PC-3 (cell line): ENCODE results near the gene ZC3H4. TPM values are rescaled to one million over a fixed set of nuclear protein-coding genes. Genes with fewer than 3 reads are reported as not detected.
A peak's percentile ranks its signal among the peaks of the same experiment; 100 is the strongest.

Experiments used
- ATAC-seq: fragments of 200-7000 bp; cut with Tn5 transposase; 2 replicates; pipeline ENCODE4 v1.9.1; 2020; ENCODE audit warnings: mild to moderate bottlenecking, moderate library complexity
- BruUV-seq: library from RNA; stranded (reverse); fragments of 400-500 nt; replicated peaks from 2 replicates; lab custom pipeline; 2021; lab: Mats Ljungman, UMichigan
- CTCF ChIA-PET: fragments of 300-600 bp; sonication (Branson Sonifier 250); formaldehyde crosslinking; loops from one replicate; lab custom pipeline; 2022; ENCODE audit warnings: antibody characterized with exemption; lab: Charles Lee
- POLR2A ChIA-PET: fragments of 300-600 bp; sonication (Branson Sonifier 250); formaldehyde crosslinking; loops from one replicate; lab custom pipeline; 2022; ENCODE audit warnings: antibody characterized with exemption; ENCODE audit not compliant: unreplicated experiment; lab: Charles Lee
- DNase-seq: peaks from one replicate; pipeline ENCODE4 v3.0.0-alpha.2; 2015
- H2AFZ ChIP-seq: fragments of 300-600 bp; sonication (generic); 2 replicates; pipeline ENCODE4 v1.6.0; 2016; ENCODE audit warnings: antibody characterized with exemption, low read length
- H3F3A ChIP-seq: fragments of 300-600 bp; sonication (generic); one replicate; pipeline ENCODE4 v1.6.0; 2017; ENCODE audit warnings: antibody characterized with exemption, low read length, control low read depth, mild to moderate bottlenecking; ENCODE audit not compliant: unreplicated experiment
- H3K27ac ChIP-seq: fragments of 300-600 bp; sonication (generic); 2 replicates; pipeline ENCODE4 v1.5.1; 2016; ENCODE audit warnings: mild to moderate bottlenecking, low read length
- H3K27me3 ChIP-seq: fragments of 300-600 bp; sonication (generic); 2 replicates; pipeline ENCODE4 v1.6.1; 2016; ENCODE audit warnings: low read length, mixed read lengths
- H3K36me3 ChIP-seq: fragments of 300-600 bp; sonication (generic); 2 replicates; pipeline ENCODE4 v1.6.1; 2016; ENCODE audit warnings: low read depth, mixed run types, low read length, mixed read lengths
- H3K4me1 ChIP-seq: fragments of 300-600 bp; sonication (generic); 2 replicates; pipeline ENCODE4 v1.5.1; 2016; ENCODE audit warnings: low read length; ENCODE audit not compliant: insufficient read depth
- H3K4me2 ChIP-seq: fragments of 300-600 bp; sonication (generic); 2 replicates; pipeline ENCODE4 v1.6.0; 2016; ENCODE audit warnings: low read length
- H3K4me3 ChIP-seq: fragments of 300-600 bp; sonication (generic); 2 replicates; pipeline ENCODE4 v1.5.1; 2016; ENCODE audit warnings: mild to moderate bottlenecking, low read length, mixed read lengths
- H3K79me2 ChIP-seq: fragments of 300-600 bp; sonication (generic); 2 replicates; pipeline ENCODE4 v1.6.1; 2017; ENCODE audit warnings: low read length, mixed read lengths
- H3K9ac ChIP-seq: fragments of 300-600 bp; sonication (generic); 2 replicates; pipeline ENCODE4 v1.6.0; 2016; ENCODE audit warnings: mild to moderate bottlenecking, low read length
- H3K9me2 ChIP-seq: fragments of 300-600 bp; sonication (generic); replicated peaks from 2 replicates; pipeline ENCODE4 v1.6.1; 2016; ENCODE audit warnings: mixed run types, low read length, mixed read lengths
- H3K9me3 ChIP-seq: fragments of 300-600 bp; sonication (generic); 2 replicates; pipeline ENCODE4 v1.6.1; 2016; ENCODE audit warnings: low read length, mixed read lengths
- H4K20me1 ChIP-seq: fragments of 300-600 bp; sonication (generic); 2 replicates; pipeline ENCODE4 v1.6.1; 2016; ENCODE audit warnings: low read length, mixed read lengths
- CTCF ChIP-seq: fragments of 300-600 bp; sonication (generic); conservative IDR thresholded peaks from 2 replicates; pipeline ENCODE4 v1.5.1; 2017; ENCODE audit warnings: antibody characterized with exemption, low read depth, mild to moderate bottlenecking, low read length
- EZH2 ChIP-seq: fragments of 300-600 bp; sonication (generic); IDR thresholded peaks from one replicate; pipeline ENCODE4 v1.6.1; 2017; ENCODE audit warnings: antibody characterized with exemption, mild to moderate bottlenecking, low read length; ENCODE audit not compliant: unreplicated experiment
- EZH2phosphoT487 ChIP-seq: fragments of 300-600 bp; sonication (generic); IDR thresholded peaks from 2 replicates; pipeline ENCODE4 v1.6.1; 2018; ENCODE audit warnings: mild to moderate bottlenecking, antibody characterized with exemption, low read length, borderline replicate concordance
- intact Hi-C: fragments of 100-400 bp; cut with micrococcal nuclease; formaldehyde crosslinking; loops from 2 replicates; pipeline ENCODE4 v1.9.0; 2023
- total RNA-seq: library from RNA; depleted of rRNA; stranded (reverse); fragments of >200 nt; gene quantifications from 2 replicates; pipeline ENCODE4 v1.2.3, GENCODE V29; 2014

The ZC3H4 gene
- total RNA-seq, 1 experiment from 2014 or later: 13.4 TPM

DNA sequence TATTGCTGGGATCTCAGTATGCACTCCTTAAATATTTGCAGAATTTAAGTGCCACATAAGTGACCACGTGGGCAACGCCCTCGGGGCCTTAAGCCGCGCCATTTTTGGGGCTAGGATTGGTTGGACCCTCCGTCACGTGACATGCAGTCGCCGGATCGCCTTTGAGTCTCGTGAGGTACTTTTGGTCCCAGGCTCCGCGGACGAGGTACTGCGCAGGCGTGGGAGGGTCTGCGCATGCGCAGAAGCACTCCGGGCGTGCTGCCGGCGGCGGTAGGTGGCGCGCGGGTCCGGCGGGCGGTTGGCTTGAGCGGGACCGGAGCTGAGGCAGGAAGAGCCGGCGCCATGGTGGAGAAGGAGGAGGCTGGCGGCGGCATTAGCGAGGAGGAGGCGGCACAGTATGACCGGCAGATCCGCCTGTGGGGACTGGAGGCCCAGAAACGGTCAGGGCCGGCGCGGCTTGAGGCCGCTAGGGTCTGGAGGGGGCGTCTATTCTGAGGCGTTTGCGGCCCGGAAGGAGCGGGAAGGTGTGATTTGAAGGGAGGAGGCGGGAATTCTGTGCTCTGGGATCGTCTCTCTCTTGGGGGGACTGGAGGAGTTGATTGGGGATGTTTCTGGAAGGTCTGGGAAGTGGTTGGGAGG, 17.1 kb upstream of the ZC3H4 start, which contains the start of gene SAE1:
Gene SAE1 (plus strand): TSS at position 247 of the 639 bp plus-strand sequence. CDS start 96 bp downstream, at position 343.
- peaks cover 50% of the 10 kb centered on the region for H3K79me2 ChIP-seq
- peak within 1 kb of the TSS; percentile 95 for H3K4me2 ChIP-seq
- DNase-seq (peak; percentile 95), ATAC-seq (peak; percentile 77)
- TF ChIP-seq CTCF (peak; percentile 33; the same call in 1 of the 2 replicates), EZH2phosphoT487 (no peak)
- no peaks in the 10 kb centered on the region for H3K27me3 ChIP-seq
- H3K9me2 ChIP-seq: no peaks in the 10 kb centered on the region
- no peaks in the 10 kb centered on the region; the same call in 1 of the 2 replicates for H3K36me3 ChIP-seq
- H3K9ac ChIP-seq: peak within 1 kb of the TSS; percentile 95
- TSS peak; percentile 36 for BruUV-seq
- intact Hi-C loops: no loop called here
- peak within 1 kb of the TSS; percentile 48 for H3K27ac ChIP-seq
- H3K9me3 ChIP-seq: no peaks in the 10 kb centered on the region
- H3K4me3 ChIP-seq: peak within 1 kb of the TSS; percentile 99
- peak within 1 kb of the TSS; percentile 83 for H2AFZ ChIP-seq
- no peaks in the 10 kb centered on the region for H3F3A ChIP-seq
- CTCF ChIA-PET: no interaction called here
- POLR2A ChIA-PET: interaction anchor here (0.5 kb wide), 1 partner anchor 143 kb away, joined by 4 read pairs; no protein-coding TSS in a partner anchor
- peaks cover 34% of the 10 kb centered on the region for H3K4me1 ChIP-seq
- H4K20me1 ChIP-seq: peaks cover 22% of the 10 kb centered on the region

GRCh38 chr19:47130120-47130588, 16.6 kb upstream of the ZC3H4 start:
- POLR2A ChIA-PET: no interaction called here

More at GRCh38 chr19:47130120-47130588, 16.6 kb upstream of the ZC3H4 start:
- no peak for ATAC-seq
- H3F3A ChIP-seq: no peaks in the 10 kb centered on the region
- CTCF ChIA-PET: no interaction called here
- no peak overlapping the region for H3K27ac ChIP-seq
- H3K9me2 ChIP-seq: no peaks in the 10 kb centered on the region
- no peak for DNase-seq
- H3K9ac ChIP-seq: no peak overlapping the region
- peak overlapping the region; percentile 47 for H2AFZ ChIP-seq
- peaks cover 17% of the 10 kb centered on the region for H4K20me1 ChIP-seq
- intact Hi-C loops: no loop called here
- H3K27me3 ChIP-seq: no peaks in the 10 kb centered on the region
- H3K4me2 ChIP-seq: no peak overlapping the region
- no peaks in the 10 kb centered on the region; the same call in 1 of the 2 replicates for H3K36me3 ChIP-seq
- peaks cover 29% of the 10 kb centered on the region for H3K4me1 ChIP-seq
- H3K9me3 ChIP-seq: no peaks in the 10 kb centered on the region
- H3K79me2 ChIP-seq: peaks cover 45% of the 10 kb centered on the region
- H3K4me3 ChIP-seq: no peak overlapping the region
- no peak for TF ChIP-seq EZH2phosphoT487
- TF ChIP-seq CTCF: no peak
- TF ChIP-seq EZH2: no peak
- no TSS peak for BruUV-seq
